Neural progenitor cell (in vitro differentiated cells): ENCODE measurements around the gene NARS2. TPM values are rescaled to one million over a fixed set of nuclear protein-coding genes. Genes with fewer than 3 reads are reported as not detected.

ENCODE experiments used
- DNase-seq: peaks from one replicate; pipeline ENCODE4 v3.0.0-alpha.2; 2016; ENCODE audit warnings: low spot score
- H2AFZ ChIP-seq: fragments of 200-600 bp; sonication (generic); replicated peaks from 2 replicates; pipeline ENCODE4 v1.6.1; 2016; ENCODE audit warnings: antibody characterized with exemption
- H3F3A ChIP-seq: fragments of 200-600 bp; sonication (generic); 2 replicates; pipeline ENCODE4 v1.6.1; 2016; ENCODE audit warnings: antibody characterized with exemption, low read depth
- H3K27ac ChIP-seq: fragments of 200-600 bp; sonication (generic); 2 replicates; pipeline ENCODE4 v1.5.1; 2016; ENCODE audit warnings: mild to moderate bottlenecking
- H3K27me3 ChIP-seq: fragments of 200-600 bp; sonication (generic); 2 replicates; pipeline ENCODE4 v1.6.1; 2016; ENCODE audit warnings: mild to moderate bottlenecking, moderate library complexity
- H3K36me3 ChIP-seq: fragments of 200-600 bp; sonication (generic); 2 replicates; pipeline ENCODE4 v1.5.1; 2016
- H3K4me1 ChIP-seq: fragments of 200-600 bp; sonication (generic); 2 replicates; pipeline ENCODE4 v1.6.1; 2016; ENCODE audit warnings: mixed run types
- H3K4me2 ChIP-seq: fragments of 200-600 bp; sonication (generic); 2 replicates; pipeline ENCODE4 v1.6.1; 2016
- H3K4me3 ChIP-seq: fragments of 200-600 bp; sonication (generic); 2 replicates; pipeline ENCODE4 v1.5.1; 2016
- H3K79me2 ChIP-seq: fragments of 200-600 bp; sonication (generic); 2 replicates; pipeline ENCODE4 v1.6.1; 2016; ENCODE audit warnings: low read depth
- H3K9ac ChIP-seq: fragments of 200-600 bp; sonication (generic); 2 replicates; pipeline ENCODE4 v1.6.1; 2016
- H3K9me3 ChIP-seq: fragments of 200-600 bp; sonication (generic); 2 replicates; pipeline ENCODE4 v1.5.1; 2016; ENCODE audit warnings: low read depth
- H4K20me1 ChIP-seq: fragments of 200-600 bp; sonication (generic); 2 replicates; pipeline ENCODE4 v1.6.1; 2016; ENCODE audit warnings: low read depth
- H3K27ac Mint-ChIP-seq: 3 replicates; pipeline ENCODE4 v1.8.0; 2021; ENCODE audit warnings: mixed read lengths
- H3K27me3 Mint-ChIP-seq: 2 replicates; pipeline ENCODE4 v1.8.0; 2022; ENCODE audit warnings: low read depth, mild to moderate bottlenecking, inconsistent platforms, moderate library complexity, mixed read lengths; ENCODE audit not compliant: insufficient read depth
- H3K36me3 Mint-ChIP-seq: 3 replicates; pipeline ENCODE4 v1.8.0; 2021; ENCODE audit warnings: mixed read lengths
- H3K4me1 Mint-ChIP-seq: 3 replicates; pipeline ENCODE4 v1.8.0; 2021; ENCODE audit warnings: mixed read lengths
- H3K4me3 Mint-ChIP-seq: 3 replicates; pipeline ENCODE4 v1.8.0; 2021; ENCODE audit warnings: mild to moderate bottlenecking, moderate library complexity, mixed read lengths
- H3K9me3 Mint-ChIP-seq: 3 replicates; pipeline ENCODE4 v1.8.0; 2020; ENCODE audit warnings: mixed read lengths
- EZH2 ChIP-seq: fragments of 200-600 bp; sonication (generic); IDR thresholded peaks from 2 replicates; pipeline ENCODE4 v1.6.1; 2017; ENCODE audit warnings: antibody characterized with exemption, mild to moderate bottlenecking, moderate library complexity
- EZH2phosphoT487 ChIP-seq: fragments of 200-600 bp; sonication (generic); IDR thresholded peaks from 2 replicates; pipeline ENCODE4 v1.6.1; 2017; ENCODE audit warnings: antibody characterized with exemption
- total RNA-seq: library from RNA; depleted of rRNA; stranded (reverse); fragments of >200 nt; gene quantifications from 2 replicates; pipeline ENCODE4 v1.2.3, GENCODE V29; 2015; ENCODE audit warnings: low replicate concordance
- TF ChIP-seq, protein P1 (sequence below): fragments of 200-600 bp; sonication (generic); IDR thresholded peaks from 2 replicates; pipeline ENCODE4 v1.5.1; 2017; ENCODE audit warnings: antibody characterized with exemption, mild to moderate bottlenecking

Gene NARS2
- total RNA-seq, 1 donor from 2014 or later = 53.0 TPM

DNA sequence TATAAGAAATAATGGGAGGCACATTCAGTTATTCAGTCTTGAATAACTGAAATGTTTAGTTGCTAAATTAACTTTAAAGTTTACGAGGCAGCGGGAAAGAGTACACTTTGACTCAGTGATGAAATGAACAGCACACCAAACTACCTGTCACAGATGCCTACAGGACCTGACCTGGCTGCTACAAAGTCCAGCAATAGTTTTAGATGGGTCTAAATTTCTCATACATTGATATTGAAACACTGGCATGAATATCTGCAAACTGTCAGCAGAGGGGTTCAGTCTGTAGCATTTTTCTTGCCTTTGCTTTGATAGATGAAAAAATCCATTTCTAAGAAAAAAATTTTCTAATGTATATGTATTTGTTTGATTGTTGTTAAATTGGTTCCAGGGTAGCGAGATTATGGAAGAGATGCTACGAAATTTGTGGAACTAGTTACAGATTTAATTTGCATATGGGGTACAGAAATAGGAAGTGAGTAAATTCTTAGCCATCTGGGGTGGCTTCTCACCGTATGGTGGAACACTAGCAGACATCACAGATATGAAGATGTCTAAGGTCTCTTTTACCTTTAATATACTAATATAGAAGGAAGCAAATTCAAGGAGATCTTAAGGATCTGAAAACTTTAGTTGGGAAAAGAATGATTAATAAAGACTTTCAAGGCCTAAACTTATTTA is 136.2 kb downstream of the NARS2 start:
- no peaks in the 10 kb centered on the region for H3K4me1 ChIP-seq
- no peak overlapping the region for H3K9ac ChIP-seq
- H2AFZ ChIP-seq = no peak overlapping the region
- Mint-ChIP-seq H3K27ac (no peak overlapping the region), H3K4me1 (no peaks in the 10 kb centered on the region), H3K4me3 (no peak overlapping the region), H3K9me3 (no peaks in the 10 kb centered on the region), H3K36me3 (peaks cover 13% of the 10 kb centered on the region), H3K27me3 (no peaks in the 10 kb centered on the region)
- H4K20me1 ChIP-seq = no peaks in the 10 kb centered on the region
- DNase-seq = no peak
- H3K27me3 ChIP-seq = no peaks in the 10 kb centered on the region
- H3K36me3 ChIP-seq = no peaks in the 10 kb centered on the region
- H3F3A ChIP-seq = no peaks in the 10 kb centered on the region
- no peaks in the 10 kb centered on the region for H3K79me2 ChIP-seq
- H3K4me2 ChIP-seq = no peak overlapping the region
- no peak for TF ChIP-seq EZH2phosphoT487
- TF ChIP-seq, protein P1, sequence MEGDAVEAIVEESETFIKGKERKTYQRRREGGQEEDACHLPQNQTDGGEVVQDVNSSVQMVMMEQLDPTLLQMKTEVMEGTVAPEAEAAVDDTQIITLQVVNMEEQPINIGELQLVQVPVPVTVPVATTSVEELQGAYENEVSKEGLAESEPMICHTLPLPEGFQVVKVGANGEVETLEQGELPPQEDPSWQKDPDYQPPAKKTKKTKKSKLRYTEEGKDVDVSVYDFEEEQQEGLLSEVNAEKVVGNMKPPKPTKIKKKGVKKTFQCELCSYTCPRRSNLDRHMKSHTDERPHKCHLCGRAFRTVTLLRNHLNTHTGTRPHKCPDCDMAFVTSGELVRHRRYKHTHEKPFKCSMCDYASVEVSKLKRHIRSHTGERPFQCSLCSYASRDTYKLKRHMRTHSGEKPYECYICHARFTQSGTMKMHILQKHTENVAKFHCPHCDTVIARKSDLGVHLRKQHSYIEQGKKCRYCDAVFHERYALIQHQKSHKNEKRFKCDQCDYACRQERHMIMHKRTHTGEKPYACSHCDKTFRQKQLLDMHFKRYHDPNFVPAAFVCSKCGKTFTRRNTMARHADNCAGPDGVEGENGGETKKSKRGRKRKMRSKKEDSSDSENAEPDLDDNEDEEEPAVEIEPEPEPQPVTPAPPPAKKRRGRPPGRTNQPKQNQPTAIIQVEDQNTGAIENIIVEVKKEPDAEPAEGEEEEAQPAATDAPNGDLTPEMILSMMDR = no peak
- TF ChIP-seq EZH2 = no peak
- H3K27ac ChIP-seq = no peak overlapping the region
- H3K9me3 ChIP-seq = no peaks in the 10 kb centered on the region
- H3K4me3 ChIP-seq = no peak overlapping the region

DNA sequence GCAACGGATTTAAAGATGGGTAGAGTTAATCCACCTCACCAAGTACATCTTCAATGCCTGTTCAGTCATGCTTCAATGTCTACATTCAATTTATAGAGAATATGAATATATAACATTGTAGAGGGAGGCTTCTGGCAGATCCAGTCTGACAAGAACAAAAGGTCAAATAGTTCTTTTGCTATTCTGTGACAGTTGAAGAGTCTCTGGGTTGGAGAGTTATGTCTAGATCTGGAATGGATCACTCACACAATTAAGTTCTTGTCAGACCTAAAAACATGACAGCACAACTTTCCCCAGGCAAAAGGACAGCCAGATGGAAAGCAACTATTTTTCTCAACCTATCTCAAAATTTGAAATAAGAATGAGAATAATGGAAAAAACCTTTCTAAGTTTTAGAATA is 141.7 kb downstream of the NARS2 start:
- Histone ChIP-seq H3K27me3 (no peaks in the 10 kb centered on the region), H3K9ac (no peak overlapping the region), H3K4me2 (no peak overlapping the region), H4K20me1 (no peaks in the 10 kb centered on the region), H3K4me3 (no peak overlapping the region), H3K36me3 (no peaks in the 10 kb centered on the region), H2AFZ (no peak overlapping the region), H3F3A (no peaks in the 10 kb centered on the region), H3K9me3 (no peaks in the 10 kb centered on the region), H3K27ac (no peak overlapping the region), H3K79me2 (no peaks in the 10 kb centered on the region), H3K4me1 (no peaks in the 10 kb centered on the region)
- TF ChIP-seq, protein P1 = no peak
- TF ChIP-seq EZH2phosphoT487 (no peak), EZH2 (no peak)
- H3K36me3 Mint-ChIP-seq = peaks cover 4% of the 10 kb centered on the region
- no peak overlapping the region for H3K4me3 Mint-ChIP-seq
- no peak overlapping the region for H3K27ac Mint-ChIP-seq
- H3K27me3 Mint-ChIP-seq = peaks cover 2% of the 10 kb centered on the region
- DNase-seq = no peak
- no peaks in the 10 kb centered on the region for H3K9me3 Mint-ChIP-seq
- H3K4me1 Mint-ChIP-seq = no peaks in the 10 kb centered on the region

DNA sequence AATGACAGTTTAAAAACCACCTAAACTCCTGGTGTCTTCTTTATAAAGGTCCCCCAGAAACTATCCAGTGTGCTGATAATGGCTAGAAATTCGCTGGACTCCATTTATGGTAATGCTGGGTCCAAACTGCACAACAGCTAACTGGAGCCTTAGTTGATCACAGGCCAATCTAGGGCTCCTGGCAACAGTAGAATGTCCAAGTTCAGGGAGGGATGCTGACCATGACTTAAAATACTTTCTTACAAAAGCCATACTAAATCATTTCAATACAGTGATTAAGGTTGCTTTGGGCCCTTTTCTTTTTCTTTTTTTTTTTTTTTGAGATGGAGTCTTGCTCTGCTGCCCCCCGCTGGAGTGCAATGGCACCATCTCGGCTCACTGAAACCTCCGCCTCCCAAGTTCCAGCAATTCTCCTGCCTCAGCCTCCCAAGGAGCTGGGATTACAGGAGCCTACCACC is 142.6 kb downstream of the NARS2 start:
- no peaks in the 10 kb centered on the region for H3K36me3 ChIP-seq
- Mint-ChIP-seq H3K9me3 (no peaks in the 10 kb centered on the region), H3K4me1 (no peaks in the 10 kb centered on the region), H3K36me3 (peaks cover under 1% of the 10 kb centered on the region), H3K27ac (no peak overlapping the region), H3K27me3 (peaks cover 2% of the 10 kb centered on the region), H3K4me3 (no peak overlapping the region)
- no peaks in the 10 kb centered on the region for H3K27me3 ChIP-seq
- no peak overlapping the region for H3K27ac ChIP-seq
- no peaks in the 10 kb centered on the region for H3K79me2 ChIP-seq
- no peaks in the 10 kb centered on the region for H3F3A ChIP-seq
- no peaks in the 10 kb centered on the region for H3K4me1 ChIP-seq
- TF ChIP-seq, protein P1 = peak; percentile 65
- TF ChIP-seq EZH2phosphoT487 = no peak
- TF ChIP-seq EZH2 = no peak
- H3K9ac ChIP-seq = no peak overlapping the region
- no peak overlapping the region for H2AFZ ChIP-seq
- no peaks in the 10 kb centered on the region for H3K9me3 ChIP-seq
- H3K4me2 ChIP-seq = no peak overlapping the region
- H4K20me1 ChIP-seq = no peaks in the 10 kb centered on the region
- DNase-seq = peak; percentile 52
- H3K4me3 ChIP-seq = no peak overlapping the region
